Occipital lobe (tissue), 3 donors: ENCODE measurements around the gene SEC14L3. TPM values are rescaled to one million over a fixed set of nuclear protein-coding genes. Genes with fewer than 3 reads are reported as not detected.

Experiments used
- DNase-seq: peaks from one replicate; lab custom pipeline; 2025; lab: John Stamatoyannopoulos, UW
- small RNA-seq: library from RNA; depleted of rRNA; stranded (forward); fragments of <200 nt; gene quantifications from one replicate; pipeline ENCODE3, GENCODE V24; 2014
- total RNA-seq: library from RNA; depleted of rRNA; stranded (reverse); fragments of >200 nt; gene quantifications from one replicate; pipeline ENCODE4 v1.2.3, GENCODE V29; 2014

SEC14L3 gene
- total RNA-seq, 1 donor from 2014 or later, result not detected

GRCh38 chr22:30423301-30423958 is 48.4 kb downstream of the SEC14L3 start:
- DNase-seq, result no peak

- peak; percentile 72 for DNase-seq
Observed at GRCh38 chr22:30422481-30423300, 49.1 kb downstream of the SEC14L3 start.

GRCh38 chr22:30421695-30422480 is 49.9 kb downstream of the SEC14L3 start:
- DNase-seq, result no peak

- no peak for DNase-seq
Observed at GRCh38 chr22:30420347-30421125, 51.3 kb downstream of the SEC14L3 start.

GRCh38 chr22:30416837-30417236 is 55.0 kb downstream of the SEC14L3 start:
- DNase-seq, result no peak

- no peak for DNase-seq
Observed at GRCh38 chr22:30416403-30416802, 55.4 kb downstream of the SEC14L3 start.

- no peak for DNase-seq
Observed at GRCh38 chr22:30414525-30415047, 57.2 kb downstream of the SEC14L3 start.

GRCh38 chr22:30413745-30414524 is 57.9 kb downstream of the SEC14L3 start:
- no peak for DNase-seq

GRCh38 chr22:30413001-30413400 is 58.8 kb downstream of the SEC14L3 start:
- no peak for DNase-seq

GRCh38 chr22:30411780-30412179 is 60.0 kb downstream of the SEC14L3 start:
- DNase-seq, result no peak

Small RNA genes lying within 50 kb of the gene (small RNA-seq; reads per million reads assigned to genes)
- gene AC004832.3 (not detected), gene RNU6-564P (not detected)

Other genes with a start within 250 kb of the SEC14L3 start
- gene LIF, start 225.3 kb downstream of the SEC14L3 start, total RNA-seq, result not detected
- 0.31 TPM for gene OSM, start 205.2 kb downstream of the SEC14L3 start, total RNA-seq
- gene CASTOR1, start 182.5 kb downstream of the SEC14L3 start, total RNA-seq, result 2.7 TPM
- gene TBC1D10A, start 145.1 kb downstream of the SEC14L3 start, total RNA-seq, result 10.0 TPM
- 16.1 TPM for gene SF3A1, start 115.1 kb downstream of the SEC14L3 start, total RNA-seq
- gene CCDC157, start 115.0 kb downstream of the SEC14L3 start, total RNA-seq, result 5.6 TPM
- 25.7 TPM for gene RNF215, start 84.6 kb downstream of the SEC14L3 start, total RNA-seq
- 9.5 TPM for gene SEC14L2, start 75.0 kb downstream of the SEC14L3 start, total RNA-seq
- gene MTFP1, start 46.2 kb downstream of the SEC14L3 start, total RNA-seq, result 2.3 TPM
- gene SEC14L4, start 33.7 kb upstream of the SEC14L3 start, total RNA-seq, result not detected
- 1.4 TPM for gene SEC14L6, start 74.7 kb upstream of the SEC14L3 start, total RNA-seq
- 0.94 TPM for gene GAL3ST1, start 102.6 kb upstream of the SEC14L3 start, total RNA-seq
- gene PES1, start 119.9 kb upstream of the SEC14L3 start, total RNA-seq, result 41.3 TPM
- 8.4 TPM for gene TCN2, start 135.2 kb upstream of the SEC14L3 start, total RNA-seq
- 5.5 TPM for gene SLC35E4, start 163.8 kb upstream of the SEC14L3 start, total RNA-seq
- gene DUSP18, start 195.9 kb upstream of the SEC14L3 start, total RNA-seq, result 22.9 TPM
- 27.0 TPM for gene OSBP2, start 222.9 kb upstream of the SEC14L3 start, total RNA-seq